ENCODE results near the gene PLA2G4E. TPM values are rescaled to one million over a fixed set of nuclear protein-coding genes. Genes with fewer than 3 reads are reported as not detected.

PLA2G4E gene
- polyA plus RNA-seq, 3 donors: not detected

DNA sequence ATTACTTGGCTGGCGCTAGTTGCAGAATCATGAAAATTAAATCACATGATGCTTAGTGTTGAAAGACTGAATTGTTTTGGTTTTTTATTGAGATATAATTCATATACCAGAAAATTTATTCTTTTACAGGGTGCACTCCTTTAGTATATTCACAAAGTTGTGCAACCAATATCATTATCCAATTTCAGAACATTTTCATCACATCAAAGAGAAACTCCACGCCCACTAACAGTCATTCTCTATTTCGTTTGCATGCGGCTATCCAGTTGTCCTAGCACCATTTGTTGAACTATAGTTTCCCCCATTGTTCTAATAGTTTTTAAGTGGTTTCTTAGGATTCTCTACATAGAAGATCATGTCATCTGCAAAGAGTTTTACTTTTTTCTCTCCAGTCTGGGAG is 52.1 kb downstream of the PLA2G4E start:
- DNase-seq (ENCODE audit: extremely low read depth in 1 of 11, low read depth in 9 of 11, low spot score in 4 of 11): no peak

GRCh38 chr15:41967506-41968206 is 53.2 kb downstream of the PLA2G4E start:
- DNase-seq (ENCODE audit: extremely low read depth in 1 of 11, low read depth in 9 of 11, low spot score in 4 of 11): no peak

- no peak for DNase-seq (ENCODE audit: extremely low read depth in 1 of 11, low read depth in 9 of 11, low spot score in 4 of 11)
Observed at GRCh38 chr15:41966920-41967465, 53.8 kb downstream of the PLA2G4E start.

DNA sequence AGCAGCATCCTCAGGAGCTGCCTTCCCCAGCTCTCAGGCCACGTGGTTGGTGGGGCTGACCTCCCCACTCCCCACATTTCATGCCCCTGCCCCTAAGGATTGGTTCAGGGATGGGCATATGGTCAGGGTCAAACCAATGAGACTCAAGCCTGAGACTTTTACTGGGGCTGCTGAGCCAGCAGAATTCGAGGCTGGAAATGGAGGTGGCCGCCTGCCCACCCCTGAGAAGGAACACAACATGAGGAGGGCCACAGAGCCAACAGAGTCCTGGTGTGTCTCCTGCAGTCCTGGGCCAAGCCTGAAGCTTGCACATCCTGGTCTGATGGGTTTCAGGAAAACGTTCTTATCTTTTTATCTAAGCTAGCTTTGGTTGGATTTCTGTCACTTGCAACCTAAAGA is 54.4 kb downstream of the PLA2G4E start:
- no peak for DNase-seq (ENCODE audit: extremely low read depth in 1 of 11, low read depth in 9 of 11, low spot score in 4 of 11)

- peak in 1 of 11 donors; percentile 33 for DNase-seq (ENCODE audit: extremely low read depth in 1 of 11, low read depth in 9 of 11, low spot score in 4 of 11)
Observed at GRCh38 chr15:41965441-41966413, 55.1 kb downstream of the PLA2G4E start.

DNA sequence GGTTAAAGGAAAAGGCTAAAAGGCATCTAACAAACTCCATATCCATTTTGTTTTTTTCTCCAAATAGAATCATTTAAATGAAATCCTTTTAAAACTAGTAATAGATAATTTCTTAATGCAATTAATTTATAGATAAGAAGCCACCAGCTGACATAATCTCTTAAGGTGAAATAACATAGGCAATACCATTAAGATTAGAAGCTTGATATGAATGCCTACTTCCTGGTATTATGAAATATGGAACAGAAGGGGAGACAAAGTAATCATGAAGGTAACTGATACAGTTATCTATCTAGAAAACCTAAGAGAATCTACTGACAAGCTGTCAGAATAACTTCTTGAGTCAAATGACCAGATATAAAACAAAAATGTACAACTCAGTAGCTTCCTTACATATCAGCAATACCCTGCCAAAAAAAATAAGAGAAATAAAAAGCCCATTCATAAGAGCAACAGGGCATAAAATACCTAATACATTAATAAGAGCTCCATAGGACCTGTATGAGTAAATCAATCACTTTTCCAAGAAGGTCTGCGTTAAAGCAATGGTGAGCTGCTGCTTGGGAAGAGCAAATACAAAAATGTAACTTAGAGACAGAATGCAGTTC is 59.1 kb downstream of the PLA2G4E start:
- DNase-seq (ENCODE audit: extremely low read depth in 1 of 11, low read depth in 9 of 11, low spot score in 4 of 11): no peak

GRCh38 chr15:41961001-41961518 is 59.8 kb downstream of the PLA2G4E start:
- no peak for DNase-seq (ENCODE audit: extremely low read depth in 1 of 11, low read depth in 9 of 11, low spot score in 4 of 11)

DNA sequence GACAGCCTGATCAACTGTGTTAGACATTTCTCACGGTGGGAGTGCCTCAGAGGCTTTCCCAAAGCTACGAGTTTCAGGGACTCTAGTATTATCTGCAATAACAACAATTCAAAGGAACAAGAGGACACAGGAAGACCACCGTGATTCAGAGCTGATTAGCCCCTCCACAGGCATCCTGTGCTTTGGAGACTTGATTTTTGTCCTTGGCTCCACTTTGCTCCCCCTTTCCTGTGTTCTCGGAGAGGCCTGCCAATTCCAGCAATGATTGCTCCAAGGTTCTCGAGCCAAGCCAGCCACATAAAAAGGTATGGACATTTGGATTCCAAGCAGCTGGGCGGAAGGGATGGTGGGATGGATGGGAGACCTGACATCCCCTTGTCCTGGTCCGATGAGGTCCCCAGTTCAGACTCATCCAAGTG is 62.8 kb downstream of the PLA2G4E start:
- no peak for DNase-seq (ENCODE audit: extremely low read depth in 1 of 11, low read depth in 9 of 11, low spot score in 4 of 11)

- no peak for DNase-seq (ENCODE audit: extremely low read depth in 1 of 11, low read depth in 9 of 11, low spot score in 4 of 11)
Observed at GRCh38 chr15:41957021-41957897, 63.6 kb downstream of the PLA2G4E start.

DNA sequence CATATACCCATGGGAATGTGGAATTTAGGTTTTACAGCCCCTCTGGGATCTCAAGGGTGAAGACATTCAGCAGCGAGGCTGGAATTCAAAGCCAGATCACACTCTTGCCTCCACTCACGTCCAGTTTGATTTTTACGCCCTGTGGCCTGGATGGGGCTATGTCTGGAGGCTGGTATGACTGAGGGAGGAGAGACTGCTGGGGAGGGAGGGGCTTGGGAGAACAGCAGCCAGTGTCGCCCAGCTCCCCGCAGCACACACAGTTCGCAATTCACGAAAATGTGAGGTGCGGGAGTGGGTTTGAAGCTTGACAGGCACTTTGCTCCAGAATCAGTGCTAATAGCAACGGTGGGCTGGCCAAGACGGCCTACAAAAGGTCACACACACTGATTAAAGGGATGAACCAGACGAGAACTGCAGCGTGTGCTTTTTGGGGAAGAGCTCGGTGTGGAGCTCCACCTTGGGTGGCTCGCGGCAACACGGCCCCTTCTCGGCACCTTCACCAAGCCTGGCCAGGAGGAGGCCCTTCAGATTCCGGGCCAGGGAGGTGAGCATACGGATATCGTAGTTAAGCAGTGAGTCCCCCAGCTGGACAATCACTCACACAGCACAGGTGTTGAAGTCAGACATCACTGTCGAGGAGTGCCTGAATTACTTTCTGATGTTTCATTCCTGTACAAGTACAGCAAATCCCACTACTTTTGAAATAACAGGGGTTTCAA is 64.9 kb downstream of the PLA2G4E start:
- DNase-seq (ENCODE audit: extremely low read depth in 1 of 11, low read depth in 9 of 11, low spot score in 4 of 11): peak in 1 of 11 donors; percentile 15

GRCh38 chr15:41955100-41955499 is 65.7 kb downstream of the PLA2G4E start:
- no peak for DNase-seq (ENCODE audit: extremely low read depth in 1 of 11, low read depth in 9 of 11, low spot score in 4 of 11)

DNA sequence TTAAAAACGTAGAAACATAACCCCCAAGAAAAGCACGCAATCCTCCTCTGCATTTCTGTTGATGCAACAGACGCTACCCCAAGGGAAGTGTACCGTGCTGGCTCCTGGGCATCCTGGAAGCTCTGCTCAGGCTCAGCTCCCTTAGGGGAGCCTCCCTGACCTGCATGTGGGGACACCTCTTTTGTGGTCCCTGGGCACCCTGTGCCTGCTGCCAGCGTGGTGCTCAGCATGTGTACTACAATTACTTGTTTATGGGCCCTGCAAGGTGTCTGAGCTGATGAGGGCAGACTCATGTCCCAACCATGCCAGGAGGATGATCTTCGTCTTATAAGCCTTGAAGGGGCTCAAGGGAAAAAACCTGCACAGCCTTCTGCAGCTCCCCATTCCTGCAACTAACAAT is 66.8 kb downstream of the PLA2G4E start:
- no peak for DNase-seq (ENCODE audit: extremely low read depth in 1 of 11, low read depth in 9 of 11, low spot score in 4 of 11)

GRCh38 chr15:41952013-41952563 is 68.8 kb downstream of the PLA2G4E start:
- no peak for DNase-seq (ENCODE audit: extremely low read depth in 1 of 11, low read depth in 9 of 11, low spot score in 4 of 11)

- DNase-seq (ENCODE audit: extremely low read depth in 1 of 11, low read depth in 9 of 11, low spot score in 4 of 11): no peak
Observed at GRCh38 chr15:41951571-41951970, 69.3 kb downstream of the PLA2G4E start.

GRCh38 chr15:41950489-41950888 is 70.4 kb downstream of the PLA2G4E start:
- no peak for DNase-seq (ENCODE audit: extremely low read depth in 1 of 11, low read depth in 9 of 11, low spot score in 4 of 11)

DNA sequence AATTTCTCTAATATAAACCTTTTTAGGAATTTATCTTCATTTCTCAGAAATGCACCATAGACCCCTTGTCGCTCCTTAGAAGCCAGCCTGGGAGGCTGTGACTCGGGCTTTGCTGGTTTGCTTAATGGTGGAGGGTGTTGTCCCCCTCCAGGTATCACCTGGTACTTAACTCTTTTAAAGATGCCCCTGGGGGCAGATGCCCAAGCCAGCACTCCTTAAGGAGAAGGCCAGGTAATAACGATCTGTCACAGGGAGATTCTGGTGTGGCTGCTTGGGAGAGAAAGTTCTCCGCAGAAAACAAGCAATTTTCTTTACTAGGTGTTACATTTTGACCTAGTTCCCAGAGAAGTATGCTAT is 70.7 kb downstream of the PLA2G4E start:
- DNase-seq (ENCODE audit: extremely low read depth in 1 of 11, low read depth in 9 of 11, low spot score in 4 of 11): no peak

DNA sequence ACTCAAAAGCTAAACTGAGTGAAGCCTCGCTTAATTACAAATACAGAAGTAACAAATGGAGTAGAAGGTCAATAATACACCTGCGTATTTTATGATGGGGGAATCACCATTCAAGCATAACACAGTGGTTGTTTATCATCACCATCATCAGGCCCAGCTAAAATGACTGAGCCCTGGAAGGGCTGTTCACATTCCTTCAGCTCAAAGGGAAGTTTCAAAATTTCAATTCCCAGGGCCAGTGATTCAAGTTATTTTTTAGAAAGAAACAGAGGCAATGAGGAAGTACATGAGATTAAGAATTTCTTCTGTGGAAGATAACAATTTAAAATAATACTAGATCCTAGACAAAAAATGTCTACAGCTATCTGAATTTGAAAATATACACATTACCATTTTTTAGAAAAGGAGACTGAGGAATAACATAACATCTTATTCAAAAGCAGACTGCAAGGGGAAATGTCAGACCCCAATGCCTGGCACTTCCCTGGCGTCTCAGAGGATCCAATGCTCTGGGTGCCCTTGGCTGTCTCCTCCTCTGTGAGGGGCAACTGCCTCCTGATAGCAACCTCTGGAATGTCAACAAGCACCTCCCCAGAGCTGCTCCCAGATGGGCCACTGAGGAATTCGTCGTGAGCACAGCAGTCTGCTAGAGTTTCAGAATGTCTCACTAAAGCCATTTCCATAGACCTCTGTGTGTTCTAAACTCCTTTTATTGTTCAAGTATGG is 71.3 kb downstream of the PLA2G4E start:
- no peak for DNase-seq (ENCODE audit: extremely low read depth in 1 of 11, low read depth in 9 of 11, low spot score in 4 of 11)
